Stimulated activated CD4-positive, alpha-beta T cell treated with anti-CD3 and anti-CD28 coated beads, Interleukin-1b, Interleukin-23, amount 100 ng/mL, for 24 hours (primary cell): ENCODE results near the gene ZNF502.
A peak's percentile ranks its signal among the peaks of the same experiment; 100 is the strongest.
"Not testable (repeated sequence)": the region's sequence is repeated elsewhere in the genome, so short reads cannot be mapped to it uniquely, and the experiment has no call there.

ENCODE experiments used
- DNase-seq, 4 experiments: peaks; one replicate each; pipeline ENCODE4 v3.0.0-alpha.2; 2020; ENCODE audit warnings: low read depth in 4 of 4, low spot score in 1 of 4

The ZNF502 gene

GRCh38 chr3:44712455-44713075, at the start of gene ZNF502:
Gene ZNF502, plus strand, starts transcription at chr3:44712660. Its CDS starts 7,602 bp downstream, at chr3:44720262.
- peak in 3 of 4 experiments; percentile 34 to 60 (median 44) for DNase-seq

- no peak for DNase-seq
Measured at GRCh38 chr3:44665173-44665572, 47.3 kb upstream of the ZNF502 start.

GRCh38 chr3:44666346-44666745, 46.1 kb upstream of the ZNF502 start:
- DNase-seq, result no peak

DNA sequence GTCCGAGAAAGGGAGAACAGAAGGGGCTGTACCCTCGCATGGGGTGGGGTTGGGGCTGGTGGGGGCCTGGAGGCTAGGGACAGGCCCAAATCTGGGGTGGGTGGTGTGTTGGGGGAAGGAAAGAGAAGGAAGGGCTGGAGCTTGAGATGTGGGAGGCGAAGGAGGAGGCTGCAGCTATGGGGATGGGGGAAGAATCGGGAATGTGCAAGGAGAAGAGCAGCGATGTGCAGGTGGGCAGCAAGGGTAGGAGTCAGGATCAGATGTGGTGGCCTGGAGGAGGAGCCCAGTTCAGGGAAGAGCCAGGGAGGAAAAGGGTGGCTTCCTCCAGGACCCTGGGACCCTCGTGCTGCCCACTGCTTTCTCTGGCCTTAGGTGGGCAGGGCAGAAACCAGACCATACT, 42.7 kb upstream of the ZNF502 start:
- DNase-seq, result no peak

- DNase-seq, result not testable (repeated sequence)
Measured at GRCh38 chr3:44673466-44673865, 39.0 kb upstream of the ZNF502 start.

- DNase-seq, result no peak
Measured at GRCh38 chr3:44674211-44674610, 38.2 kb upstream of the ZNF502 start.

- DNase-seq, result no peak
Measured at GRCh38 chr3:44678480-44679116, 33.9 kb upstream of the ZNF502 start.

GRCh38 chr3:44680921-44681455, 31.5 kb upstream of the ZNF502 start:
- no peak for DNase-seq

DNA sequence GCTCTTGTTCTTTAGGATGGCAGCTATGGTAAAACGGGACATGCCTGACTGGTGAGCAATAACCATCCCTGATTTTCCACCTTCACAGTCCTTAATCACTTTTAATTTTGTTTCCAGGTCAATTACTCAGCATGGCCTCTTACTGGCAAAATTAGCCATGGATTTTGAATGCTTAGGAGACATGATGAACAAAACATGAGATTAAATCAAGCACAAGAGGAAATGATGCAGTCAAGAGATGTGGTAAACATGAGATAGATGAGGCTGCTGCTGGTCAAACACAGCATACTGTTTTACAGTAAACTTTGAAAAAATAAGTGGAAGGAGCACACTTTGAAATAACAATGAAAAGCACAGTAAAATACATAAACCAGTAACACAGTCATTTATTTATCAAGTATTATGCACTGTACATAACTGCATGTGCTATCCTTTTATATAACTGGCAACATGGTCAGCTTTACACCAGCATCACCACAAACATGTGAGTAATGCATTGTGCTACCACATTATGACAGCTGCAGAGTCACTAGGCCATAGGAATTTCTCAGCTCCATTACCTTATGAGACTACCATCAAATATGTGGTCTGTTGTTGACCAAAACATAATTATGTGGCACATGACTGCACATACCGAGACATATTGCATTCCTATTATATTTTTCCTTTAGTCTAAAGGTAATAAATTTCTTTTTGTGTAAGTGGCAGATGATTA, 30.1 kb upstream of the ZNF502 start:
- DNase-seq, result no peak

- DNase-seq, result peak in 2 of 4 experiments; percentile 43 to 49
Measured at GRCh38 chr3:44685128-44685800, 27.2 kb upstream of the ZNF502 start.

DNA sequence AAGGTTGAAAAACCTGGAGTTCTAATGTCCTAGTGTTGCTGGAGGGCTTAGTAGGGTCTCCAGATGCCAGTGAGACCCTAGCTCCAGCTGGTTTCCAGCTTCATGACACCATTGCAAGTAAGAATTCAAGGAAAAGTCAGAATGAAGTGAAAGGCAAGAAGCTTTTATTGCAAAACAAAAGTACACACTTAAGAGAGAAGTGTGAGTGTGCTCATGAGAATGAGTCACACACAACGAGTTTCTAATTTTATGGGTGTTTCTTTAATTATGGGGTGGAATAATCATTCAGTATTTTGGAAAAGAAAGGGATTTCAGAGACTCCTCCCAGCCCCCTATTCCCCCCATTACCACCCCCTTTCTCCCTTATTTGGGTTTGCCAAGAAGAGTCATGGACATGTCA, 24.6 kb upstream of the ZNF502 start:
- no peak for DNase-seq

- DNase-seq, result no peak
Measured at GRCh38 chr3:44721231-44722102, 9.0 kb downstream of the ZNF502 start.

- DNase-seq, result no peak
Measured at GRCh38 chr3:44722103-44722401, 9.6 kb downstream of the ZNF502 start.

DNA sequence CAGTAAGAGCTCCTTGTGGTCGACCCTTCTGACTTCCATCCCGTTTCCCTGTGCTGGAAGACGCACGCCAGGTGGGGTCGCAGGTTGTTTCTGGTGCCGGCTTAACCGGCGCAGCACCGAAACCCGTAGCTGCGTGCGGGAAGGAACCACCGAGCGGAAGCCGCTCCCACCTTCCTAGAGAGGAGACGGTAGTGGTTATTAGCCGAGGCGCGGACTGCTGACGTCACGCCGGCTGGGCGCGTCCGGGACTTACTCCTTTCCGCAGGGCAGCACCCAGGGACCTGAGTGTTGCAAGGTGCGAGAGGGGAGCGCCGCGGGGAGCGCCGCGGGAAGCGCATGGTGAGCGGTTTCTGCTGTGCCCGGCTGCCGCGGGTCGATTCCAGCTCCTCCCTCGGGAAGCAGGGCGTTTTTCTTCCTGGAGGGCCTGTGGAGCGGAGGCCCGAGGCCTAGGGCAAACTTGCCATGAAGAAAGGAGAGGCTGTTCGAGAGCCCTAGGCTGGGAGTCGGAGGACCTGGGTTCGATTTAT, 17.0 kb downstream of the ZNF502 start, which contains the start of gene ZNF501:
Gene ZNF501 (plus strand): TSS at position 252 of the 527 bp plus-strand sequence. CDS start 4,787 bp downstream, outside the sequence.
- DNase-seq, result peak; percentile 57 to 87 (median 70)

DNA sequence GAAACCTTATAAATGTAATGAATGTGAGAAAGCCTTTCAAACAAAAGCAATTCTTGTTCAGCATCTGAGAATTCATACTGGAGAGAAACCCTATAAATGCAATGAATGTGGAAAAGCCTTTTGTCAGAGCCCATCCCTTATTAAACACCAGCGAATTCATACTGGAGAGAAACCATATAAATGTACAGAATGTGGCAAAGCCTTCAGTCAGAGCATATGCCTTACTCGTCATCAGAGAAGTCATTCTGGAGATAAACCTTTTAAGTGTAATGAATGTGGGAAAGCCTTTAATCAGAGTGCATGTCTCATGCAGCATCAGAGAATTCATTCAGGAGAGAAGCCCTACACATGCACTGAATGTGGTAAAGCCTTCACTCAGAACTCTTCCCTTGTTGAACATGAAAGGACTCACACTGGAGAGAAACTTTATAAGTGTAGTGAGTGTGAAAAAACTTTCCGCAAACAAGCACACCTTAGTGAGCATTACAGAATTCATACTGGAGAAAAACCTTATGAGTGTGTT, 22.2 kb downstream of the ZNF502 start:
- DNase-seq, result no peak

- DNase-seq, result no peak
Measured at GRCh38 chr3:44761101-44761423, 48.6 kb downstream of the ZNF502 start.

GRCh38 chr3:44761424-44762169, 49.1 kb downstream of the ZNF502 start, which contains the start of the genes KIAA1143 and KIF15:
Gene KIAA1143, minus strand, starts transcription at chr3:44761619. Its CDS starts 17 bp downstream, at chr3:44761602.
Gene KIF15, plus strand, starts transcription at chr3:44761794. Its CDS starts 72 bp downstream, at chr3:44761866.
- DNase-seq, result peak; percentile 97 to 99 (median 98)

GRCh38 chr3:44762170-44762677, 49.8 kb downstream of the ZNF502 start:
- no peak for DNase-seq

GRCh38 chr3:44762690-44763089, 50.2 kb downstream of the ZNF502 start:
- DNase-seq, result no peak
